SK-N-SH treated with all-trans-retinoic acid at 6 μM for 48 hours (cell line): ENCODE results near the gene FOXR1.

Experiments
- ATAC-seq: fragments of 200-7000 bp; cut with Tn5 transposase; 3 replicates; pipeline ENCODE4 v1.9.1; 2020; ENCODE audit warnings: mild to moderate bottlenecking, moderate library complexity
- ARNTL ChIP-seq: fragments of 450-650 bp; formaldehyde crosslinking; IDR thresholded peaks from 2 replicates; pipeline ENCODE4 v1.5.0; 2020; ENCODE audit warnings: low read depth, mild to moderate bottlenecking, moderate library complexity, borderline replicate concordance
- BACH2 ChIP-seq: fragments of 250-450 bp; sonication (Bioruptor Pico); IDR thresholded peaks from 2 replicates; pipeline ENCODE4 v1.9.0; 2021; ENCODE audit warnings: mild to moderate bottlenecking, borderline replicate concordance
- CSDC2 ChIP-seq: fragments of 250-450 bp; sonication (Bioruptor Pico); IDR thresholded peaks from 2 replicates; pipeline ENCODE4 v1.5.0; 2020; ENCODE audit warnings: mild to moderate bottlenecking, moderate library complexity
- ESRRG ChIP-seq: fragments of 250-450 bp; sonication (Bioruptor Pico); IDR thresholded peaks from 2 replicates; pipeline ENCODE4 v1.6.1; 2021; ENCODE audit warnings: mild to moderate bottlenecking
- GLIS3 ChIP-seq: fragments of 250-450 bp; sonication (Bioruptor Pico); IDR thresholded peaks from 2 replicates; pipeline ENCODE4 v1.5.0; 2020; ENCODE audit warnings: mild to moderate bottlenecking, moderate library complexity
- ISL1 ChIP-seq: fragments of 250-450 bp; sonication (Bioruptor Pico); IDR thresholded peaks from 2 replicates; pipeline ENCODE4 v2.1.2; 2022; ENCODE audit warnings: mild to moderate bottlenecking, moderate library complexity
- PPARA ChIP-seq: fragments of 250-450 bp; sonication (Bioruptor Pico); IDR thresholded peaks from 2 replicates; pipeline ENCODE4 v1.5.0; 2020; ENCODE audit warnings: mild to moderate bottlenecking, borderline replicate concordance
- SNAI2 ChIP-seq: fragments of 250-450 bp; sonication (Bioruptor Pico); IDR thresholded peaks from 2 replicates; pipeline ENCODE4 v1.5.0; 2020; ENCODE audit warnings: mild to moderate bottlenecking, moderate library complexity
- TCF4 ChIP-seq: fragments of 250-450 bp; sonication (Bioruptor Pico); IDR thresholded peaks from 2 replicates; pipeline ENCODE4 v1.8.0; 2021; ENCODE audit warnings: mild to moderate bottlenecking, moderate library complexity, borderline replicate concordance
- TOX ChIP-seq: fragments of 250-450 bp; sonication (Bioruptor Pico); IDR thresholded peaks from 2 replicates; pipeline ENCODE4 v1.8.0; 2021; ENCODE audit warnings: mild to moderate bottlenecking, moderate library complexity, borderline replicate concordance
- ZC3H10 ChIP-seq: fragments of 250-450 bp; sonication (Bioruptor Pico); IDR thresholded peaks from 2 replicates; pipeline ENCODE4 v1.5.1; 2021; ENCODE audit warnings: mild to moderate bottlenecking, moderate library complexity
- ZFP3 ChIP-seq: fragments of 250-450 bp; sonication (Bioruptor Pico); IDR thresholded peaks from 2 replicates; pipeline ENCODE4 v1.5.0; 2020; ENCODE audit warnings: mild to moderate bottlenecking, moderate library complexity
- ZFP30 ChIP-seq: fragments of 450-650 bp; formaldehyde crosslinking; IDR thresholded peaks from 2 replicates; pipeline ENCODE4 v1.5.0; 2022; ENCODE audit warnings: mild to moderate bottlenecking, moderate library complexity
- ZNF565 ChIP-seq: fragments of 450-650 bp; formaldehyde crosslinking; conservative IDR thresholded peaks from 2 replicates; pipeline ENCODE4 v1.5.0; 2020; ENCODE audit warnings: low read depth, mild to moderate bottlenecking, moderate library complexity
- ZNF70 ChIP-seq: fragments of 450-650 bp; formaldehyde crosslinking; IDR thresholded peaks from 2 replicates; pipeline ENCODE4 v1.5.0; 2020; ENCODE audit warnings: mild to moderate bottlenecking, moderate library complexity
- ZNF8 ChIP-seq: fragments of 450-650 bp; formaldehyde crosslinking; IDR thresholded peaks from 2 replicates; pipeline ENCODE4 v1.5.0; 2020; ENCODE audit warnings: mild to moderate bottlenecking, moderate library complexity
- TF ChIP-seq, protein P1 (sequence below): fragments of 250-450 bp; sonication (Bioruptor Pico); IDR thresholded peaks from 2 replicates; pipeline ENCODE4 v1.8.0; 2020; ENCODE audit warnings: mild to moderate bottlenecking, moderate library complexity, borderline replicate concordance
- TF ChIP-seq, protein P2 (sequence below): fragments of 250-450 bp; sonication (Bioruptor Pico); IDR thresholded peaks from 2 replicates; pipeline ENCODE4 v1.5.1; 2021; ENCODE audit warnings: mild to moderate bottlenecking, moderate library complexity
- TF ChIP-seq, protein P3 (sequence below): fragments of 250-450 bp; sonication (Bioruptor Pico); IDR thresholded peaks from 2 replicates; pipeline ENCODE4 v1.5.0; 2020; ENCODE audit warnings: mild to moderate bottlenecking, moderate library complexity
- TF ChIP-seq, protein P4 (sequence below): fragments of 250-450 bp; sonication (Bioruptor Pico); IDR thresholded peaks from 2 replicates; pipeline ENCODE4 v1.8.0; 2021; ENCODE audit warnings: low read depth, mild to moderate bottlenecking, moderate library complexity, borderline replicate concordance
- TF ChIP-seq, protein P5 (sequence below): fragments of 250-450 bp; sonication (Bioruptor Pico); IDR thresholded peaks from 2 replicates; pipeline ENCODE4 v1.5.1; 2020; ENCODE audit warnings: low read depth, mild to moderate bottlenecking, moderate library complexity

FOXR1 gene

DNA sequence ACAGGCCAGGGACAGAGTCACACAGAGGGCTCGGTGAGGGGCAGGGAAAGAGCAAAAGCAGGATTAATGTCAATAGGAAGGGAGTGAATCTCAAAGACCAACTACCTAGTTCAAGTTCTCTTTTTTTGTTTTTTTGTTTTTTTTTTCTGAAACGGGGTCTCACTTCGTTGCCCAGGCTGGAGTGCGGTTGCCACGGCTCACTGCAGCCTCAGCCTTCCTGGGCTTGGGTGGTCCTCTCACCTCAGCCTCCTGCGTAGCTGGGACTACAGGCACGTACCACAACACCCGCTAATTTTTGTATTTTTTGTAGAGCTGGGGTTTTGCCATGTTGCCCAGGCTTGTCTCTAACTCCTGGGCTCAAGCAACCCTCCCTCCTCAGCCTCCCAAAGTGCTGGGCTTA is 36.2 kb upstream of the FOXR1 start:
- TF ChIP-seq TCF4 (CRISPR knock-in tag) (no peak), ZFP30 (CRISPR knock-in tag) (no peak), TOX (CRISPR knock-in tag) (no peak), ISL1 (no peak), GLIS3 (CRISPR knock-in tag) (no peak), ZNF565 (CRISPR knock-in tag) (no peak), ZNF8 (CRISPR knock-in tag) (no peak), ZFP3 (no peak), BACH2 (CRISPR knock-in tag) (no peak), ZNF70 (CRISPR knock-in tag) (no peak), PPARA (CRISPR knock-in tag) (no peak), CSDC2 (CRISPR knock-in tag) (no peak), ZC3H10 (CRISPR knock-in tag) (no peak), SNAI2 (no peak), ESRRG (no peak)
- TF ChIP-seq, protein P1, sequence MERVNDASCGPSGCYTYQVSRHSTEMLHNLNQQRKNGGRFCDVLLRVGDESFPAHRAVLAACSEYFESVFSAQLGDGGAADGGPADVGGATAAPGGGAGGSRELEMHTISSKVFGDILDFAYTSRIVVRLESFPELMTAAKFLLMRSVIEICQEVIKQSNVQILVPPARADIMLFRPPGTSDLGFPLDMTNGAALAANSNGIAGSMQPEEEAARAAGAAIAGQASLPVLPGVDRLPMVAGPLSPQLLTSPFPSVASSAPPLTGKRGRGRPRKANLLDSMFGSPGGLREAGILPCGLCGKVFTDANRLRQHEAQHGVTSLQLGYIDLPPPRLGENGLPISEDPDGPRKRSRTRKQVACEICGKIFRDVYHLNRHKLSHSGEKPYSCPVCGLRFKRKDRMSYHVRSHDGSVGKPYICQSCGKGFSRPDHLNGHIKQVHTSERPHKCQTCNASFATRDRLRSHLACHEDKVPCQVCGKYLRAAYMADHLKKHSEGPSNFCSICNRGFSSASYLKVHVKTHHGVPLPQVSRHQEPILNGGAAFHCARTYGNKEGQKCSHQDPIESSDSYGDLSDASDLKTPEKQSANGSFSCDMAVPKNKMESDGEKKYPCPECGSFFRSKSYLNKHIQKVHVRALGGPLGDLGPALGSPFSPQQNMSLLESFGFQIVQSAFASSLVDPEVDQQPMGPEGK (CRISPR knock-in tag), result no peak
- TF ChIP-seq, protein P2, sequence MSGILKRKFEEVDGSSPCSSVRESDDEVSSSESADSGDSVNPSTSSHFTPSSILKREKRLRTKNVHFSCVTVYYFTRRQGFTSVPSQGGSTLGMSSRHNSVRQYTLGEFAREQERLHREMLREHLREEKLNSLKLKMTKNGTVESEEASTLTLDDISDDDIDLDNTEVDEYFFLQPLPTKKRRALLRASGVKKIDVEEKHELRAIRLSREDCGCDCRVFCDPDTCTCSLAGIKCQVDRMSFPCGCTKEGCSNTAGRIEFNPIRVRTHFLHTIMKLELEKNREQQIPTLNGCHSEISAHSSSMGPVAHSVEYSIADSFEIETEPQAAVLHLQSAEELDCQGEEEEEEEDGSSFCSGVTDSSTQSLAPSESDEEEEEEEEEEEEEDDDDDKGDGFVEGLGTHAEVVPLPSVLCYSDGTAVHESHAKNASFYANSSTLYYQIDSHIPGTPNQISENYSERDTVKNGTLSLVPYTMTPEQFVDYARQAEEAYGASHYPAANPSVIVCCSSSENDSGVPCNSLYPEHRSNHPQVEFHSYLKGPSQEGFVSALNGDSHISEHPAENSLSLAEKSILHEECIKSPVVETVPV (CRISPR knock-in tag), result no peak
- TF ChIP-seq, protein P3, sequence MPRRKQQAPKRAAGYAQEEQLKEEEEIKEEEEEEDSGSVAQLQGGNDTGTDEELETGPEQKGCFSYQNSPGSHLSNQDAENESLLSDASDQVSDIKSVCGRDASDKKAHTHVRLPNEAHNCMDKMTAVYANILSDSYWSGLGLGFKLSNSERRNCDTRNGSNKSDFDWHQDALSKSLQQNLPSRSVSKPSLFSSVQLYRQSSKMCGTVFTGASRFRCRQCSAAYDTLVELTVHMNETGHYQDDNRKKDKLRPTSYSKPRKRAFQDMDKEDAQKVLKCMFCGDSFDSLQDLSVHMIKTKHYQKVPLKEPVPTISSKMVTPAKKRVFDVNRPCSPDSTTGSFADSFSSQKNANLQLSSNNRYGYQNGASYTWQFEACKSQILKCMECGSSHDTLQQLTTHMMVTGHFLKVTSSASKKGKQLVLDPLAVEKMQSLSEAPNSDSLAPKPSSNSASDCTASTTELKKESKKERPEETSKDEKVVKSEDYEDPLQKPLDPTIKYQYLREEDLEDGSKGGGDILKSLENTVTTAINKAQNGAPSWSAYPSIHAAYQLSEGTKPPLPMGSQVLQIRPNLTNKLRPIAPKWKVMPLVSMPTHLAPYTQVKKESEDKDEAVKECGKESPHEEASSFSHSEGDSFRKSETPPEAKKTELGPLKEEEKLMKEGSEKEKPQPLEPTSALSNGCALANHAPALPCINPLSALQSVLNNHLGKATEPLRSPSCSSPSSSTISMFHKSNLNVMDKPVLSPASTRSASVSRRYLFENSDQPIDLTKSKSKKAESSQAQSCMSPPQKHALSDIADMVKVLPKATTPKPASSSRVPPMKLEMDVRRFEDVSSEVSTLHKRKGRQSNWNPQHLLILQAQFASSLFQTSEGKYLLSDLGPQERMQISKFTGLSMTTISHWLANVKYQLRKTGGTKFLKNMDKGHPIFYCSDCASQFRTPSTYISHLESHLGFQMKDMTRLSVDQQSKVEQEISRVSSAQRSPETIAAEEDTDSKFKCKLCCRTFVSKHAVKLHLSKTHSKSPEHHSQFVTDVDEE (CRISPR knock-in tag), result no peak
- TF ChIP-seq, protein P4, sequence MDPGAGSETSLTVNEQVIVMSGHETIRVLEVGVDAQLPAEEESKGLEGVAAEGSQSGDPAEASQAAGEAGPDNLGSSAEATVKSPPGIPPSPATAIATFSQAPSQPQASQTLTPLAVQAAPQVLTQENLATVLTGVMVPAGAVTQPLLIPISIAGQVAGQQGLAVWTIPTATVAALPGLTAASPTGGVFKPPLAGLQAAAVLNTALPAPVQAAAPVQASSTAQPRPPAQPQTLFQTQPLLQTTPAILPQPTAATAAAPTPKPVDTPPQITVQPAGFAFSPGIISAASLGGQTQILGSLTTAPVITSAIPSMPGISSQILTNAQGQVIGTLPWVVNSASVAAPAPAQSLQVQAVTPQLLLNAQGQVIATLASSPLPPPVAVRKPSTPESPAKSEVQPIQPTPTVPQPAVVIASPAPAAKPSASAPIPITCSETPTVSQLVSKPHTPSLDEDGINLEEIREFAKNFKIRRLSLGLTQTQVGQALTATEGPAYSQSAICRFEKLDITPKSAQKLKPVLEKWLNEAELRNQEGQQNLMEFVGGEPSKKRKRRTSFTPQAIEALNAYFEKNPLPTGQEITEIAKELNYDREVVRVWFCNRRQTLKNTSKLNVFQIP (CRISPR knock-in tag), result no peak
- ATAC-seq, result no peak

DNA sequence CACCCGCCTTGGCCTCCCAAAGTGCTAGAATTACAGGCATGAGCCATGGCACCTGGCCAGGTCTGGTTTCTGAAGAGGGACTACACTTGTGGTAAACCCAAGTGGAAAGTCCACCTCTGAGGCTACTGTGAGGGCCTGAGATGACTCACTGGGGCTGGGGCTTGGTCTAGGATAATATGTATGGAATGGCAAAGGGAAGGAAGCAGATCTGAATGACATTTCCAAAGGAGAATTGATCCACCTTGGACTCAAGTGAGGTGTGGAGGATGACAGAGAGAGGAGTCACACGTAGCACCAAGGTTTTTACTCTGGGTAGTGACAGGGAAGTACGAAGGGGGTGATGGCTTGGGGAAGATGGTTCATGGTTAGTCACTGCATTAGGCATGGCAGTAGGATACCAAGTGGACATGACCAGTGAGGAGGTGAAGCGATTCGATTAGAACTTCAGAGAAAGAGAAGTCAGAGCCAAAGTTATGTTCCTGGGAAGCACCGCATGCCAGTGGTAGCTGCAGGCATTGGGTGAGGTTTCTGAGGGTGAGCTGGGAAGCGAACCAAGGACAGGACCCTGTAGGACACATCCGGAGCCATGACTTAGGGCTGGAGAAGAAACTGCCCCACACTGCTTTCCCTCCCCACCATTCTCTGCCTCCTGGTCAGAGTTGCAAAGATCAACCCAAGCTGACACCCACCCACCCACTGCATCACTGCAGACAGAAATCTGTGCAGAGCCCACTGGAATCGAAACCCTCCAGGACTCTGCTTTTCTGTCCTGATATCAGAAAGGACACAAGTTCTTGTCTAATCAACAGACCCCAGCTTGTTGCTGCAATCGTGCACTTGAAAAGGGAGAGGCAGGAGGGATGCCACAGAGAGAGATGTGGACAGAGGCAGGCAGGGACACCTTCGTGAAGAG is 32.8 kb upstream of the FOXR1 start:
- ATAC-seq, result peak; percentile 80
- TF ChIP-seq, protein P5, sequence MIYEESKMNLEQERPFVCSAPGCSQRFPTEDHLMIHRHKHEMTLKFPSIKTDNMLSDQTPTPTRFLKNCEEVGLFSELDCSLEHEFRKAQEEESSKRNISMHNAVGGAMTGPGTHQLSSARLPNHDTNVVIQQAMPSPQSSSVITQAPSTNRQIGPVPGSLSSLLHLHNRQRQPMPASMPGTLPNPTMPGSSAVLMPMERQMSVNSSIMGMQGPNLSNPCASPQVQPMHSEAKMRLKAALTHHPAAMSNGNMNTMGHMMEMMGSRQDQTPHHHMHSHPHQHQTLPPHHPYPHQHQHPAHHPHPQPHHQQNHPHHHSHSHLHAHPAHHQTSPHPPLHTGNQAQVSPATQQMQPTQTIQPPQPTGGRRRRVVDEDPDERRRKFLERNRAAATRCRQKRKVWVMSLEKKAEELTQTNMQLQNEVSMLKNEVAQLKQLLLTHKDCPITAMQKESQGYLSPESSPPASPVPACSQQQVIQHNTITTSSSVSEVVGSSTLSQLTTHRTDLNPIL (CRISPR knock-in tag), result no peak
- no peak for TF ChIP-seq ESRRG
- no peak for TF ChIP-seq CSDC2 (CRISPR knock-in tag)
- TF ChIP-seq ISL1, result no peak
- no peak for TF ChIP-seq ZNF565 (CRISPR knock-in tag)
- no peak for TF ChIP-seq ZFP3
- TF ChIP-seq ZNF8 (CRISPR knock-in tag), result no peak
- no peak for TF ChIP-seq TOX (CRISPR knock-in tag)

DNA sequence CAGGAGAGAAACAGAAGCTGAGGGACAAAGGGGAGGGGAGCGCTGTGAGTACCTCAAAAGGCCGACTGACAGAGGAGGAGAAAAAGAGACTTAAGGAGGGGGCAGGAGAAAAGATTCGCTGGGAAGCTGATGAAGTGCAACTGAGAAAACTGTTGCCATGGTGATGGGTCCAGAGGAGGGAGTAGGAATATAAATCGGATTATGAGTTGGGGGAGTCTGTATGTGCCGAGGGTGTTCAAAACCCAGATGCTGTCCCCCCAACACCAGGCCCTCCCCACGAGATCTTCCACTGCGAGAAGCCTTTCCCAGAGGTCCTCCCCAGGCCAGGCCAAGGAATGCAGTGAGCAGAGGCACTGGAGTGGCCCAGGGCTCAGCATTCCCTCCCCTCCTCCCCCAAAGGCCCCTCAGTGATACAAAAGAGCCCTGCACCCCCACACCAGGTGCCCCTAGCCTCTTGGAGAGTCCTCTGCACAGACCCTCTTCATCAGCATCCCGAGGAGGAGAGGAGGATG is 32.1 kb upstream of the FOXR1 start:
- no peak for TF ChIP-seq ARNTL
- TF ChIP-seq ZFP3, result no peak
- TF ChIP-seq ZNF8 (CRISPR knock-in tag), result no peak
- no peak for TF ChIP-seq ESRRG
- no peak for TF ChIP-seq ISL1
- TF ChIP-seq BACH2 (CRISPR knock-in tag), result no peak
- no peak for TF ChIP-seq ZNF70 (CRISPR knock-in tag)
- no peak for TF ChIP-seq ZC3H10 (CRISPR knock-in tag)
- no peak for TF ChIP-seq CSDC2 (CRISPR knock-in tag)
- TF ChIP-seq, protein P2 (CRISPR knock-in tag), result no peak
- no peak; the same call in 2 of the 3 replicates for ATAC-seq
